ENCODE results near the gene FXYD5.

FXYD5 gene

GRCh38 chr19:35157431-35157830 lies 2.9 kb downstream of the FXYD5 start:
- DNase-seq (ENCODE audit: low read depth): no peak

GRCh38 chr19:35159606-35160005 lies 5.1 kb downstream of the FXYD5 start:
- no peak for DNase-seq (ENCODE audit: low read depth)

GRCh38 chr19:35160629-35161433 lies 6.3 kb downstream of the FXYD5 start:
- DNase-seq (ENCODE audit: low read depth): no peak

- DNase-seq (ENCODE audit: low read depth): no peak
These were observed 6.9 kb downstream of the FXYD5 start for GRCh38 chr19:35161434-35161743.

GRCh38 chr19:35162471-35163326 lies 8.2 kb downstream of the FXYD5 start:
- DNase-seq (ENCODE audit: low read depth): no peak

GRCh38 chr19:35164418-35164817 lies 9.9 kb downstream of the FXYD5 start:
- DNase-seq (ENCODE audit: low read depth): no peak

- DNase-seq (ENCODE audit: low read depth): no peak
These were observed 10.9 kb downstream of the FXYD5 start for GRCh38 chr19:35165200-35166058.

GRCh38 chr19:35166100-35167063 lies 11.8 kb downstream of the FXYD5 start:
- DNase-seq (ENCODE audit: low read depth): no peak

GRCh38 chr19:35167251-35168119 lies 12.9 kb downstream of the FXYD5 start:
- no peak for DNase-seq (ENCODE audit: low read depth)

GRCh38 chr19:35168196-35168595 lies 13.7 kb downstream of the FXYD5 start:
- no peak for DNase-seq (ENCODE audit: low read depth)

GRCh38 chr19:35169221-35169995 lies 14.9 kb downstream of the FXYD5 start:
- no peak for DNase-seq (ENCODE audit: low read depth)

GRCh38 chr19:35170359-35171061 lies 16.0 kb downstream of the FXYD5 start:
- DNase-seq (ENCODE audit: low read depth): no peak

- no peak for DNase-seq (ENCODE audit: low read depth)
These were observed 17.2 kb downstream of the FXYD5 start for GRCh38 chr19:35171730-35172129.

GRCh38 chr19:35174226-35174625 lies 19.7 kb downstream of the FXYD5 start:
- DNase-seq (ENCODE audit: low read depth): no peak

GRCh38 chr19:35176181-35176570 lies 21.6 kb downstream of the FXYD5 start:
- DNase-seq (ENCODE audit: low read depth): no peak

GRCh38 chr19:35177377-35178274 lies 23.1 kb downstream of the FXYD5 start:
- DNase-seq (ENCODE audit: low read depth): no peak

GRCh38 chr19:35178701-35179100 lies 24.2 kb downstream of the FXYD5 start:
- DNase-seq (ENCODE audit: low read depth): no peak

GRCh38 chr19:35179830-35180229 lies 25.3 kb downstream of the FXYD5 start:
- no peak for DNase-seq (ENCODE audit: low read depth)
